Activated CD8-positive, alpha-beta memory T cell treated with anti-CD3 and anti-CD28 coated beads for 1 hour (primary cell): ENCODE data around the gene DPYSL5.

ENCODE experiments used
- DNase-seq, 2 donors: peaks; one replicate each; pipeline ENCODE4 v3.0.0-alpha.2; 2020; ENCODE audit warnings: low read depth in 1 of 2; ENCODE audit errors: extremely low read depth in 1 of 2

Gene DPYSL5

GRCh38 chr2:26843041-26843440, 4.9 kb upstream of the DPYSL5 start:
- no peak for DNase-seq

DNA sequence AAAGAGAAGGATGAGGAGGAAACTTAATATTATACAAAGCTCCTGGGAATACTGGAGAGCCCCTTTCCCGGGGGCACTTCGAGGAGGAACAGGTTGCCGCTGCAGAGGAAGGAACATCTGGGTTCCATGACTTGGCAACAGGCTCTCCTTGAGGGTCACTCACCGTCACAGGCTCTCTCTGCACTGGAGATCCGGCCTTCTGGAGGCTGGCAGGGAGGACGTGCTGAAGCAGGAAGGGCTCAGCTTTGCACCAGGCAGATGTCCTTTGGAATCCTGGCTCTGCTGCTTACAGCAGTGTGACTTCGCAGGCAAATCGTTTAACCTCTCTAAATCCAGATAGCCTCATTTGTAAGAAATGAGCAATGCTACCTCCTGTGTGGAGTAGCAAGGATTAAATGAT, 2.9 kb upstream of the DPYSL5 start:
- no peak for DNase-seq

- peak in 1 of 2 donors; percentile 40 for DNase-seq
Observed at GRCh38 chr2:26846334-26847306, 1.3 kb upstream of the DPYSL5 start.

GRCh38 chr2:26847307-26847654, 651 bp upstream of the DPYSL5 start:
- no peak for DNase-seq

- no peak for DNase-seq
Observed at GRCh38 chr2:26848336-26849055, 564 bp downstream of the DPYSL5 start.

GRCh38 chr2:26849056-26849999, 1.4 kb downstream of the DPYSL5 start:
- no peak for DNase-seq

GRCh38 chr2:26850000-26850431, 2.1 kb downstream of the DPYSL5 start:
- DNase-seq: no peak

DNA sequence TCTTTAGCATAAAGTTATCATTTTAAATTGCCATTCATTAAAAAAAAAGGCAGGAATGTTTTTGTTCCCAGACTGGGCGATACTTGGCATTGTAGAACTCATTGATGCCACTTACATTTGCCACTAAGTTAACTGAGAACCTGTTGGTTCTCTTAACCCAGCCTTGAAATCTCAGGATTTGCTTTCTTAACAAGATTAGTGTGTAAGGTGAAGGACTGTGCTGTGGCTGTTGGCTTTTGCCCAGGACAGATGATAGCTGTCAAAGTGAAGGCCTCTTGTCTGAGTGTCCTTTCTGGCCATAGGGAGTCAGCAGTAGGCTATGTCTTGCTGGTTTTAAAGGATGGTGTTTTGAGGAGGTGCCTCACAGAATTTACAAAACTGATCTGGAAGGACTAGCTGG, 2.6 kb downstream of the DPYSL5 start:
- DNase-seq: no peak

GRCh38 chr2:26852405-26853306, 4.7 kb downstream of the DPYSL5 start:
- no peak for DNase-seq

- DNase-seq: no peak
Observed at GRCh38 chr2:26853751-26854150, 5.8 kb downstream of the DPYSL5 start.

GRCh38 chr2:26854283-26854827, 6.4 kb downstream of the DPYSL5 start:
- DNase-seq: no peak

DNA sequence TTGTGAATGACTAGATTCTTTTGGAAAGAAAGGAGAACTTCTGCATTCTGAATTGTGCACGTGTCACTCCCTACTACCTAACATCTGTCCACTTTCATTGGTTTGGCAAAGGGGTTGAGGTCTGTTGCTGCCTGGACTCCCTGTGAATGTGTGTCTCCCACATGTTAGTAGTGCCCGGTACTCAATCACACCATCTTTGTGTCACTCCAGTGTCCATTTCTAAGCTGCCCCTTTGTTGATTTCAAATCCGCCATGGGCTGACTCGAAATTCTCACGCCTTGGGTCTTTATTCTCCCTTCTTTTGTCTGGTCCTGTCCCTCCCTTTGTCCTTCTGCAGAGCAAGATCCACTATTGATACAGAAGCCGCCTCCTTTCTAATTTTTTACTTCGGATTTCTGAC, 7.5 kb downstream of the DPYSL5 start:
- DNase-seq: no peak

GRCh38 chr2:26859622-26860021, 11.7 kb downstream of the DPYSL5 start:
- no peak for DNase-seq

- no peak for DNase-seq
Observed at GRCh38 chr2:26860211-26860850, 12.4 kb downstream of the DPYSL5 start.

GRCh38 chr2:26861610-26862224, 13.8 kb downstream of the DPYSL5 start:
- DNase-seq: no peak

- DNase-seq: no peak
Observed at GRCh38 chr2:26864226-26864625, 16.3 kb downstream of the DPYSL5 start.

DNA sequence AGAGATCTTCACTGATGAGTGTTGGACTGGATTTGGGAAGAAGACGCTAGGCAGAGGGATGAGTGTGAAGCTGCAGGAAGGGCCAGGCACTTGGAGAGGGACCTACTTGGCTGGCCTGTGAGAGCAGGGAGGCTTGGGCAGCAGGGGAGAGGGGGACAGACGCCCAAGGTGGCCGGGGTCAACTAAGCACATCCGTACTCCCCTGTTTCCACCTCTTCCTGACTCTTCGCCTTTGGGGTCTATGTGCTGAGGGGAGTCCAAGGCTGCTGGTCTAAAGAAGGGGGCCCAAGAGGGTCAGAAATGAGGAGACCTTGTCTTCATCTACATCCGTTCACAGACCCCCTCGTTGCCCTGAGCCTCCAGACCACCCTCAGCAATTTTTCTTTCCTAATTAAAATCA, 16.7 kb downstream of the DPYSL5 start:
- DNase-seq: no peak

DNA sequence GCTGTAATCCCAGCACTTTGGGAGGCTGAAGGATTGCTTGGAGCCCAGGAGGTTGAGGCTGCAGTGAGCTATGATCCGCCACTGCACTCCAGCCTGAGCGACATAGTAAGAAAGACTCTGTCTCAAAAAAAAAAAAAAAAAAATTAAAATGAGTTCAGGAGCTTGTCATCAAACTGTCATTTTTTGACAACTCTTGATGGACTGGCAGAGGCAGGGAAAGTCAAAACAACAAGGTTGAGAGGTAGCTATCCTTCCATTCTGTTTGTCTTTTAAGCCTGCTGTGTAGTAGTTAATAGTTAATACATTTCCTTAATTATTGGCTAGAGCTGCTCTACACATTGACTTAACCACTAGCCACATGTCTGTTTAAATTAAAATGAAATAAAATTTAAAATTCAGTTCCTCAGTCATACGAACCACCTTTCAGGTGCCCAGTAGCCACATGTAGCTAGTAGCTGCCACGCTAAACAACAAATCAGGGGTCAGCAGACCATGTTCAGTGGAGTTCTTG, 22.7 kb downstream of the DPYSL5 start:
- no peak for DNase-seq
